GM23338 (cell line): ENCODE data around the gene SEMA4D. TPM values are rescaled to one million over a fixed set of nuclear protein-coding genes. Genes with fewer than 3 reads are reported as not detected.

Experiments used
- ATAC-seq: fragments of 200-7000 bp; cut with Tn5 transposase; 3 replicates; pipeline ENCODE4 v1.9.1; 2020
- DNase-seq: peaks from one replicate; pipeline ENCODE4 v3.0.0-alpha.2; 2015; ENCODE audit warnings: low spot score
- H2AFZ ChIP-seq: fragments of 200-600 bp; sonication (generic); 2 replicates; pipeline ENCODE4 v1.8.0; 2016; ENCODE audit warnings: antibody characterized with exemption, mild to moderate bottlenecking, moderate library complexity
- H3F3A ChIP-seq: fragments of 200-600 bp; sonication (generic); replicated peaks from 2 replicates; pipeline ENCODE4 v1.8.0; 2017; ENCODE audit warnings: antibody characterized with exemption, mixed run types, low read depth
- H3K27ac ChIP-seq: fragments of 200-600 bp; sonication (generic); 2 replicates; pipeline ENCODE4 v1.6.1; 2016; ENCODE audit warnings: low read depth
- H3K27me3 ChIP-seq: fragments of 200-600 bp; sonication (generic); 2 replicates; pipeline ENCODE4 v1.8.0; 2016; ENCODE audit warnings: mild to moderate bottlenecking, mixed run types, moderate library complexity; ENCODE audit not compliant: insufficient read depth
- H3K36me3 ChIP-seq: fragments of 200-600 bp; sonication (generic); 2 replicates; pipeline ENCODE4 v1.8.0; 2016; ENCODE audit warnings: mild to moderate bottlenecking; ENCODE audit not compliant: insufficient read depth
- H3K4me1 ChIP-seq: fragments of 200-600 bp; sonication (generic); 2 replicates; pipeline ENCODE4 v1.8.0; 2016; ENCODE audit warnings: mild to moderate bottlenecking, moderate library complexity; ENCODE audit not compliant: insufficient read depth
- H3K4me2 ChIP-seq: fragments of 200-600 bp; sonication (generic); 2 replicates; pipeline ENCODE4 v1.7.1; 2017; ENCODE audit warnings: mixed run types
- H3K4me3 ChIP-seq: fragments of 200-600 bp; sonication (generic); 2 replicates; pipeline ENCODE4 v1.6.1; 2016; ENCODE audit warnings: mixed run types
- H3K79me2 ChIP-seq: fragments of 200-600 bp; sonication (generic); replicated peaks from 2 replicates; pipeline ENCODE4 v1.8.0; 2017; ENCODE audit warnings: mild to moderate bottlenecking; ENCODE audit not compliant: insufficient read depth
- H3K9me2 ChIP-seq: fragments of 200-600 bp; sonication (generic); 2 replicates; pipeline ENCODE4 v1.8.0; 2017; ENCODE audit not compliant: insufficient read depth
- H4K20me1 ChIP-seq: fragments of 200-600 bp; sonication (generic); replicated peaks from 2 replicates; pipeline ENCODE4 v1.8.0; 2017; ENCODE audit warnings: mild to moderate bottlenecking; ENCODE audit not compliant: insufficient read depth
- H3K27ac Mint-ChIP-seq: 2 replicates; pipeline ENCODE4 v1.8.0; 2020; ENCODE audit warnings: inconsistent platforms, mild to moderate bottlenecking, moderate library complexity, mixed read lengths
- H3K27me3 Mint-ChIP-seq: 3 replicates; pipeline ENCODE4 v1.8.0; 2022; ENCODE audit warnings: low read depth, mild to moderate bottlenecking, moderate library complexity, mixed read lengths, inconsistent platforms; ENCODE audit not compliant: insufficient read depth, poor library complexity
- H3K36me3 Mint-ChIP-seq: 3 replicates; pipeline ENCODE4 v1.8.0; 2021; ENCODE audit warnings: low read depth, mild to moderate bottlenecking, inconsistent platforms, moderate library complexity, mixed read lengths
- H3K4me1 Mint-ChIP-seq: 3 replicates; pipeline ENCODE4 v1.8.0; 2020; ENCODE audit warnings: mild to moderate bottlenecking, inconsistent platforms, mixed read lengths
- H3K4me3 Mint-ChIP-seq: 3 replicates; pipeline ENCODE4 v1.8.0; 2021; ENCODE audit warnings: moderate library complexity, mild to moderate bottlenecking, inconsistent platforms, mixed read lengths
- H3K9me3 Mint-ChIP-seq: 3 replicates; pipeline ENCODE4 v1.8.0; 2020; ENCODE audit warnings: moderate library complexity, mild to moderate bottlenecking, inconsistent platforms, mixed read lengths
- EZH2 ChIP-seq: fragments of 200-600 bp; sonication (generic); IDR thresholded peaks from one replicate; pipeline ENCODE4 v1.8.0; 2017; ENCODE audit warnings: antibody characterized with exemption, mild to moderate bottlenecking, low read depth; ENCODE audit not compliant: unreplicated experiment
- EZH2phosphoT487 ChIP-seq: fragments of 200-600 bp; sonication (generic); IDR thresholded peaks from one replicate; pipeline ENCODE4 v1.8.1; 2018; ENCODE audit warnings: antibody characterized with exemption; ENCODE audit not compliant: unreplicated experiment
- NANOG ChIP-seq: IDR thresholded peaks from 2 replicates; pipeline ENCODE4 v1.6.1; 2016; ENCODE audit warnings: antibody characterized with exemption, borderline replicate concordance
- POLR2AphosphoS5 ChIP-seq: IDR thresholded peaks from 2 replicates; pipeline ENCODE4 v1.6.1; 2016; ENCODE audit warnings: antibody characterized with exemption, low read depth
- STAT1 ChIP-seq: IDR thresholded peaks from one replicate; pipeline ENCODE4 v1.6.1; 2016; ENCODE audit warnings: antibody characterized with exemption; ENCODE audit not compliant: unreplicated experiment
- ZNF114 ChIP-seq: fragments of 250-450 bp; sonication (Bioruptor Pico); IDR thresholded peaks from 2 replicates; pipeline ENCODE4 v1.5.0; 2020; ENCODE audit warnings: mild to moderate bottlenecking, moderate library complexity
- ZNF331 ChIP-seq: fragments of 250-450 bp; sonication (Bioruptor Pico); IDR thresholded peaks from 2 replicates; pipeline ENCODE4 v1.5.0; 2020; ENCODE audit warnings: low read depth, mild to moderate bottlenecking, moderate library complexity
- polyA plus RNA-seq: library from polyadenylated mRNA; unstranded; fragments of >200 nt; fragmentation: Nextera tagmentation; extraction: Ambion mirVana; gene quantifications from 2 replicates; pipeline ENCODE4 v1.2.1, GENCODE V29; 2016
- total RNA-seq: library from RNA; depleted of rRNA; stranded (reverse); fragments of >200 nt; shearing (Covaris generic); gene quantifications from 2 replicates; pipeline ENCODE4 v1.2.3, GENCODE V29; 2014
- TF ChIP-seq, protein P1 (sequence below): IDR thresholded peaks from 2 replicates; pipeline ENCODE4 v1.6.1; 2016; ENCODE audit warnings: antibody characterized with exemption
- TF ChIP-seq, protein P2 (sequence below): fragments of 250-450 bp; sonication (Bioruptor Pico); IDR thresholded peaks from 2 replicates; pipeline ENCODE4 v1.5.0; 2020; ENCODE audit warnings: mild to moderate bottlenecking, moderate library complexity
- TF ChIP-seq, protein P3 (sequence below): IDR thresholded peaks from one replicate; pipeline ENCODE4 v1.6.1; 2018; ENCODE audit warnings: antibody characterized with exemption; ENCODE audit not compliant: unreplicated experiment
- TF ChIP-seq, protein P4 (sequence below), 2 experiments: fragments of 200-600 bp in 1 of 2; sonication (generic) in 1 of 2; conservative IDR thresholded peaks; 2 replicates each; pipeline versions ENCODE4 v1.5.1 to v1.6.1; 2016 to 2017; ENCODE audit warnings: antibody characterized with exemption in 2 of 2, low read depth in 2 of 2, mild to moderate bottlenecking in 2 of 2, moderate library complexity in 1 of 2

SEMA4D gene
- total and polyA plus RNA-seq, 2 experiments from 2014 or later: 19.3 to 63.0 TPM

DNA sequence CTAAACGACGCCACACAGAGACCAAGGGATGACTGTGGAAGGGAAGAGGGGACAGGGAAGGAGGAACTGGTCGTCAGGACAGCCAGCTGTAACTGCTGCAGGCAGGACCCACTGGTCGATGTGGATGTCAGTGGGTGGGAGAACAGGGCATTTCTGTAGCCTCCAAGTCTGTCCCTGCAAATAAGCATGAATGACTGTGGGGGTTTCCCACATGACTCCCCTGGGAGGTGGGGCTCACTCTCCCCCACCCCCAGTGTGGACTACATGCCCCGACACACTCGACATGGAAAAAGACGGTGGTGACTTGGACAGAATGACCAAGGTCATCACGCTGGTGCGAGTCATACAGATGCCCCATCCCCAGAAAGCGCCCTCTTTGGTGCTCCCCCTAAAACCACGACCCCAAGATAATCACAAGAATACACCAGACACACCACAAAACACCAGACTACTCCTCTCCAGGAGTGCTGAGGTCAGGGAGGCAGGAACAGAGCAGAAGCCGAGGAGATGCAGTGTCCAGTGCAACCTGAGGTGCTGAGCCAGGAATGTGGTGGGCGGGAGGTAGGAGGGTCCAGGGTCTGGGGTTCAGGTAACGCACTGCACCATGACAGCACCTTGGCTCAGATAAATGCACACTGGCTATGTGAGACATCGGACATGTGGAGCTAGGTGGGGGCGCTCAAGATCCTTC is 114.7 kb downstream of the SEMA4D start:
- Histone ChIP-seq H3K9me2 (no peaks in the 10 kb centered on the region), H3K4me1 (no peaks in the 10 kb centered on the region), H4K20me1 (no peaks in the 10 kb centered on the region), H2AFZ (no peak overlapping the region), H3K27me3 (no peaks in the 10 kb centered on the region), H3K4me3 (no peak overlapping the region), H3K36me3 (peaks cover 17% of the 10 kb centered on the region; the same call in 1 of the 2 replicates), H3K79me2 (no peaks in the 10 kb centered on the region), H3F3A (no peaks in the 10 kb centered on the region), H3K4me2 (no peak overlapping the region), H3K27ac (no peak overlapping the region)
- no peaks in the 10 kb centered on the region; the same call in 2 of the 3 replicates for H3K9me3 Mint-ChIP-seq
- H3K4me1 Mint-ChIP-seq: no peaks in the 10 kb centered on the region
- peak overlapping the region; percentile 42; the same call in 1 of the 2 replicates for H3K27ac Mint-ChIP-seq
- DNase-seq (no peak), ATAC-seq (no peak)
- no peak overlapping the region for H3K4me3 Mint-ChIP-seq
- no peak for TF ChIP-seq ZNF331 (CRISPR knock-in tag)
- TF ChIP-seq STAT1: no peak
- no peak for TF ChIP-seq POLR2AphosphoS5
- no peak for TF ChIP-seq EZH2
- TF ChIP-seq, protein P1, sequence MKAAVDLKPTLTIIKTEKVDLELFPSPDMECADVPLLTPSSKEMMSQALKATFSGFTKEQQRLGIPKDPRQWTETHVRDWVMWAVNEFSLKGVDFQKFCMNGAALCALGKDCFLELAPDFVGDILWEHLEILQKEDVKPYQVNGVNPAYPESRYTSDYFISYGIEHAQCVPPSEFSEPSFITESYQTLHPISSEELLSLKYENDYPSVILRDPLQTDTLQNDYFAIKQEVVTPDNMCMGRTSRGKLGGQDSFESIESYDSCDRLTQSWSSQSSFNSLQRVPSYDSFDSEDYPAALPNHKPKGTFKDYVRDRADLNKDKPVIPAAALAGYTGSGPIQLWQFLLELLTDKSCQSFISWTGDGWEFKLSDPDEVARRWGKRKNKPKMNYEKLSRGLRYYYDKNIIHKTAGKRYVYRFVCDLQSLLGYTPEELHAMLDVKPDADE: no peak
- TF ChIP-seq, protein P2, sequence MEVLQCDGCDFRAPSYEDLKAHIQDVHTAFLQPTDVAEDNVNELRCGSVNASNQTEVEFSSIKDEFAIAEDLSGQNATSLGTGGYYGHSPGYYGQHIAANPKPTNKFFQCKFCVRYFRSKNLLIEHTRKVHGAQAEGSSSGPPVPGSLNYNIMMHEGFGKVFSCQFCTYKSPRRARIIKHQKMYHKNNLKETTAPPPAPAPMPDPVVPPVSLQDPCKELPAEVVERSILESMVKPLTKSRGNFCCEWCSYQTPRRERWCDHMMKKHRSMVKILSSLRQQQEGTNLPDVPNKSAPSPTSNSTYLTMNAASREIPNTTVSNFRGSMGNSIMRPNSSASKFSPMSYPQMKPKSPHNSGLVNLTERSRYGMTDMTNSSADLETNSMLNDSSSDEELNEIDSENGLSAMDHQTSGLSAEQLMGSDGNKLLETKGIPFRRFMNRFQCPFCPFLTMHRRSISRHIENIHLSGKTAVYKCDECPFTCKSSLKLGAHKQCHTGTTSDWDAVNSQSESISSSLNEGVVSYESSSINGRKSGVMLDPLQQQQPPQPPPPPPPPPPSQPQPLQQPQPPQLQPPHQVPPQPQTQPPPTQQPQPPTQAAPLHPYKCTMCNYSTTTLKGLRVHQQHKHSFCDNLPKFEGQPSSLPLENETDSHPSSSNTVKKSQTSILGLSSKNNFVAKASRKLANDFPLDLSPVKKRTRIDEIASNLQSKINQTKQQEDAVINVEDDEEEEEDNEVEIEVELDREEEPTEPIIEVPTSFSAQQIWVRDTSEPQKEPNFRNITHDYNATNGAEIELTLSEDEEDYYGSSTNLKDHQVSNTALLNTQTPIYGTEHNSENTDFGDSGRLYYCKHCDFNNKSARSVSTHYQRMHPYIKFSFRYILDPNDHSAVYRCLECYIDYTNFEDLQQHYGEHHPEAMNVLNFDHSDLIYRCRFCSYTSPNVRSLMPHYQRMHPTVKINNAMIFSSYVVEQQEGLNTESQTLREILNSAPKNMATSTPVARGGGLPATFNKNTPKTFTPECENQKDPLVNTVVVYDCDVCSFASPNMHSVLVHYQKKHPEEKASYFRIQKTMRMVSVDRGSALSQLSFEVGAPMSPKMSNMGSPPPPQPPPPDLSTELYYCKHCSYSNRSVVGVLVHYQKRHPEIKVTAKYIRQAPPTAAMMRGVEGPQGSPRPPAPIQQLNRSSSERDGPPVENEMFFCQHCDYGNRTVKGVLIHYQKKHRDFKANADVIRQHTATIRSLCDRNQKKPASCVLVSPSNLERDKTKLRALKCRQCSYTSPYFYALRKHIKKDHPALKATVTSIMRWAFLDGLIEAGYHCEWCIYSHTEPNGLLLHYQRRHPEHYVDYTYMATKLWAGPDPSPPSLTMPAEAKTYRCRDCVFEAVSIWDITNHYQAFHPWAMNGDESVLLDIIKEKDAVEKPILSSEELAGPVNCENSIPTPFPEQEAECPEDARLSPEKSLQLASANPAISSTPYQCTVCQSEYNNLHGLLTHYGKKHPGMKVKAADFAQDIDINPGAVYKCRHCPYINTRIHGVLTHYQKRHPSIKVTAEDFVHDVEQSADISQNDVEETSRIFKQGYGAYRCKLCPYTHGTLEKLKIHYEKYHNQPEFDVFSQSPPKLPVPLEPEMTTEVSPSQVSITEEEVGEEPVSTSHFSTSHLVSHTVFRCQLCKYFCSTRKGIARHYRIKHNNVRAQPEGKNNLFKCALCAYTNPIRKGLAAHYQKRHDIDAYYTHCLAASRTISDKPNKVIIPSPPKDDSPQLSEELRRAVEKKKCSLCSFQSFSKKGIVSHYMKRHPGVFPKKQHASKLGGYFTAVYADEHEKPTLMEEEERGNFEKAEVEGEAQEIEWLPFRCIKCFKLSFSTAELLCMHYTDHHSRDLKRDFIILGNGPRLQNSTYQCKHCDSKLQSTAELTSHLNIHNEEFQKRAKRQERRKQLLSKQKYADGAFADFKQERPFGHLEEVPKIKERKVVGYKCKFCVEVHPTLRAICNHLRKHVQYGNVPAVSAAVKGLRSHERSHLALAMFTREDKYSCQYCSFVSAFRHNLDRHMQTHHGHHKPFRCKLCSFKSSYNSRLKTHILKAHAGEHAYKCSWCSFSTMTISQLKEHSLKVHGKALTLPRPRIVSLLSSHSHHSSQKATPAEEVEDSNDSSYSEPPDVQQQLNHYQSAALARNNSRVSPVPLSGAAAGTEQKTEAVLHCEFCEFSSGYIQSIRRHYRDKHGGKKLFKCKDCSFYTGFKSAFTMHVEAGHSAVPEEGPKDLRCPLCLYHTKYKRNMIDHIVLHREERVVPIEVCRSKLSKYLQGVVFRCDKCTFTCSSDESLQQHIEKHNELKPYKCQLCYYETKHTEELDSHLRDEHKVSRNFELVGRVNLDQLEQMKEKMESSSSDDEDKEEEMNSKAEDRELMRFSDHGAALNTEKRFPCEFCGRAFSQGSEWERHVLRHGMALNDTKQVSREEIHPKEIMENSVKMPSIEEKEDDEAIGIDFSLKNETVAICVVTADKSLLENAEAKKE (CRISPR knock-in tag): no peak
- no peak for TF ChIP-seq ZNF114 (CRISPR knock-in tag)
- no peak for TF ChIP-seq NANOG
- TF ChIP-seq, protein P3, sequence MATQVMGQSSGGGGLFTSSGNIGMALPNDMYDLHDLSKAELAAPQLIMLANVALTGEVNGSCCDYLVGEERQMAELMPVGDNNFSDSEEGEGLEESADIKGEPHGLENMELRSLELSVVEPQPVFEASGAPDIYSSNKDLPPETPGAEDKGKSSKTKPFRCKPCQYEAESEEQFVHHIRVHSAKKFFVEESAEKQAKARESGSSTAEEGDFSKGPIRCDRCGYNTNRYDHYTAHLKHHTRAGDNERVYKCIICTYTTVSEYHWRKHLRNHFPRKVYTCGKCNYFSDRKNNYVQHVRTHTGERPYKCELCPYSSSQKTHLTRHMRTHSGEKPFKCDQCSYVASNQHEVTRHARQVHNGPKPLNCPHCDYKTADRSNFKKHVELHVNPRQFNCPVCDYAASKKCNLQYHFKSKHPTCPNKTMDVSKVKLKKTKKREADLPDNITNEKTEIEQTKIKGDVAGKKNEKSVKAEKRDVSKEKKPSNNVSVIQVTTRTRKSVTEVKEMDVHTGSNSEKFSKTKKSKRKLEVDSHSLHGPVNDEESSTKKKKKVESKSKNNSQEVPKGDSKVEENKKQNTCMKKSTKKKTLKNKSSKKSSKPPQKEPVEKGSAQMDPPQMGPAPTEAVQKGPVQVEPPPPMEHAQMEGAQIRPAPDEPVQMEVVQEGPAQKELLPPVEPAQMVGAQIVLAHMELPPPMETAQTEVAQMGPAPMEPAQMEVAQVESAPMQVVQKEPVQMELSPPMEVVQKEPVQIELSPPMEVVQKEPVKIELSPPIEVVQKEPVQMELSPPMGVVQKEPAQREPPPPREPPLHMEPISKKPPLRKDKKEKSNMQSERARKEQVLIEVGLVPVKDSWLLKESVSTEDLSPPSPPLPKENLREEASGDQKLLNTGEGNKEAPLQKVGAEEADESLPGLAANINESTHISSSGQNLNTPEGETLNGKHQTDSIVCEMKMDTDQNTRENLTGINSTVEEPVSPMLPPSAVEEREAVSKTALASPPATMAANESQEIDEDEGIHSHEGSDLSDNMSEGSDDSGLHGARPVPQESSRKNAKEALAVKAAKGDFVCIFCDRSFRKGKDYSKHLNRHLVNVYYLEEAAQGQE: no peak
- TF ChIP-seq, protein P4, sequence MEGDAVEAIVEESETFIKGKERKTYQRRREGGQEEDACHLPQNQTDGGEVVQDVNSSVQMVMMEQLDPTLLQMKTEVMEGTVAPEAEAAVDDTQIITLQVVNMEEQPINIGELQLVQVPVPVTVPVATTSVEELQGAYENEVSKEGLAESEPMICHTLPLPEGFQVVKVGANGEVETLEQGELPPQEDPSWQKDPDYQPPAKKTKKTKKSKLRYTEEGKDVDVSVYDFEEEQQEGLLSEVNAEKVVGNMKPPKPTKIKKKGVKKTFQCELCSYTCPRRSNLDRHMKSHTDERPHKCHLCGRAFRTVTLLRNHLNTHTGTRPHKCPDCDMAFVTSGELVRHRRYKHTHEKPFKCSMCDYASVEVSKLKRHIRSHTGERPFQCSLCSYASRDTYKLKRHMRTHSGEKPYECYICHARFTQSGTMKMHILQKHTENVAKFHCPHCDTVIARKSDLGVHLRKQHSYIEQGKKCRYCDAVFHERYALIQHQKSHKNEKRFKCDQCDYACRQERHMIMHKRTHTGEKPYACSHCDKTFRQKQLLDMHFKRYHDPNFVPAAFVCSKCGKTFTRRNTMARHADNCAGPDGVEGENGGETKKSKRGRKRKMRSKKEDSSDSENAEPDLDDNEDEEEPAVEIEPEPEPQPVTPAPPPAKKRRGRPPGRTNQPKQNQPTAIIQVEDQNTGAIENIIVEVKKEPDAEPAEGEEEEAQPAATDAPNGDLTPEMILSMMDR (conservative IDR thresholded peaks at IDR 0.05; ENCODE audit: low read depth in 2 of 2): no peak
- TF ChIP-seq EZH2phosphoT487: no peak
- peaks cover 6% of the 10 kb centered on the region for H3K27me3 Mint-ChIP-seq
- H3K36me3 Mint-ChIP-seq: peaks cover 67% of the 10 kb centered on the region
